GM19397 (cell line): ENCODE results near the gene NKAIN4.

Experiments
- ATAC-seq: cut with Tn5 transposase; IDR thresholded peaks from one replicate; pipeline ENCODE4 v1.9.1; 2021; ENCODE audit warnings: mild to moderate bottlenecking, moderate library complexity; ENCODE audit not compliant: unreplicated experiment

The NKAIN4 gene

GRCh38 chr20:63220696-63221399, 33.4 kb downstream of the NKAIN4 start:
- ATAC-seq: no peak

GRCh38 chr20:63219866-63220521, 34.3 kb downstream of the NKAIN4 start:
- no peak for ATAC-seq

DNA sequence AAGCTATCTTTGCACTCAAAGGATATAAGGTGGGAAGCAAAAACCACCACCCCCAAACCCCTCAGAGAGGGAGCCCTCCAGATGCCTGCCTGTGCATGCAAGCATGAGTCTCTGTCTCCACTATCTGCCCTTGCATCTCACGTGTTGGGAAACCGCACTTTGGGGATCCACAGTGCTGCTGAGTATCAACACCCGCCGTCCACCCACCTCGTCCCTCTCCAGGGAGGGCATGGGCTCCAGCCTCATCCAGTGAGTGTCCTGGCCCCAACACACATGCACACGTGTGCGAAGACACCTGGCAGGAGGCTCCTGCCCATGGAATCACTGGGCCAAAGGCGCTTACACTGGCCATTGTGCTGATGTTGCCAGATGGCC, 34.8 kb downstream of the NKAIN4 start:
- no peak for ATAC-seq

GRCh38 chr20:63218701-63219446, 35.4 kb downstream of the NKAIN4 start:
- no peak for ATAC-seq

GRCh38 chr20:63217706-63218105, 36.6 kb downstream of the NKAIN4 start:
- ATAC-seq: no peak

DNA sequence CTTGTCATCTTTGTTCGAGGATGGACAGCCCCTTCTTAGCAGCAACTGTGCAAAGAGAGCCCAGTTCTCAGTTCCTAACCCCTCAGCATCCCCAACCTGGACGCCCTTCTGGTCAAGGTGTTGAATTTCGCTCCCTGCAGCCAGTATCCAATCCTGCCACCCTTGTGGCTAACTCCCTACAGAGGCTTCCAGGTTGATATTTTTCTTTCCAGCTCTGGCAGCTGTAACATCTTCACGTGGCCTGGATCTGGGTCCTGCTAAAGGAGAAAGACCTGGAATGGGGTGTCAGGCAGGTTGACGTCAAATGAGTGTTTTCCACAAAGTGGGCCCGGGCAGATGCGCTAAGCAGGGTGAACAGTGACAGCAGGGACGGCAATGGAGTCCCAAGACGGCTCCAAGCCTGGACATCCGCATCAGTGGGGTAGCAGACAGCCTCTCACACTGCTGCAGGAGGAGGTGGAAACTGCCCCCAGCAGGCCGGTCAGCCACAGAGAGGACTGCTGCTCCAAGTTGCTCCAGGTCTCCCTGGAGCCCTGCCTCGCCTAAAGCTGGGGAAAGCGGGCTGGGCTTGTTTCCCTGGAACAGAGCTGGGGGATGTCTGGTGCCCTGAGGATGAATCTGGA, 37.3 kb downstream of the NKAIN4 start:
- no peak for ATAC-seq

GRCh38 chr20:63216041-63216848, 38.0 kb downstream of the NKAIN4 start, which contains the start of gene YTHDF1:
Gene YTHDF1 (minus strand): TSS chr20:63216131. CDS start chr20:63215892, 239 bp downstream.
- ATAC-seq: peak; percentile 84

DNA sequence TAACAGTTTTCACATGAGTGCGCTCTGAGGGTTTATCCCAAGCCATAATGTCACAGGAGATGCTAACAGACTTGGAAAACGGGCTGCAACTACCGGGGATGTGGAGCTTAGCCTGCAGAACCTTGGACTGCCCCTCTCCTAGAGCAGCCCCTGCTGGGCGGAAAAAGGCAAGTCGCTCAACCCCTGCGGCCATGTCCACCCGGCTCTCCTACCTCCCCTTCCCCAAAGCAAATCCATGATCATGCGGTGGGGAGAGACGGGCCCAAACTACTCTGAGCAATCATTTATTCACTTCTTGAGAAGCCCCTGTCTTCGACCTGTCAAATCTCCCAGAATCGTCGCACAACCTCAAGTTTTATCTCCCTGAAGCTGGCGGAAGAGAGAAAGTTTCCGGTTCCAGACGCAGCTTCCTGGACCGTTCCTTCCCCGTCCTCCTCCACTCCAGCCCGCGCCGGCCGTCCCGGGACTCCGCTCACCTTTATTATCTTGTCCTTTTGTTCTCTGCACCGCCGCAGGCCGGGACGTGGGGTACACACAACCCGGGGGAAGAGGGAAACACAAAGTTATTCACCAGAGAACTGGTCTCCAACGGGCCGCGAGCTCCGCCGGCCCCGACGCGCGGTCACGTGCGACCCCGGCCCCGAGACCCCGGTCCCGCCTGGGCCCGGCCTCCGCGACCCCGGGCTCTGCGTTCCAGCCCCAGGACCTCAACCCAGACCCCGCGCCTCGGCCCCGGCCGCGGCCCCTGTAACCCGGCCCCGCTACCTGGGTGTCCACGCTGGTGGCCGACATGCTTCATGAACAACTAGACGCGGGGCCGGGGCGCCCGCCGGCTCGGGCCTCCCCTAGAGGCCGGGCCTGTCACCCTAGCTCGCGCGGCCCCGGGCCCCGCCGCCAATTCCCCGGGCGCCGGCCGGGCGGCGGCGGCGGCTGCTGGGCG, 38.9 kb downstream of the NKAIN4 start:
- ATAC-seq: peak; percentile 20

- no peak for ATAC-seq
Observed at GRCh38 chr20:63214514-63214913, 39.7 kb downstream of the NKAIN4 start.

DNA sequence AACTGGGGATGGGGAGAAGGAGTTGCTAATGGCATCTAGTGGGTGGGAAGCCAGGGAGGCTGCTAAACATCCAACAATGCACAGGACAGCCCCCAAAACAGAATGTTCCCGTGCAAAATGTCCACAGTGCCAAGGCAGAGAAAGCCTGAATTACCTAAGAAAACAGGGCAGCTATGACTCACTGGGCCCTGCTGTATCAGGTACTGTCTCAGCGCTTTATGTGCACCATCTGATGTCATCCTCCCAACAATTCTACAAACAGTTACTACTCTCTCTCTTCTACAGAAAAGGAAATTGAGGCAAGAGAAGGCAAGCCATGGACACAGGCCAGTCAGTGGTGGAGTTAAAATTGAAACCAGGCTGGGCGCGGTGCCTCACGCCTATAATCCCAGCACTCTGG, 41.5 kb downstream of the NKAIN4 start:
- no peak for ATAC-seq

DNA sequence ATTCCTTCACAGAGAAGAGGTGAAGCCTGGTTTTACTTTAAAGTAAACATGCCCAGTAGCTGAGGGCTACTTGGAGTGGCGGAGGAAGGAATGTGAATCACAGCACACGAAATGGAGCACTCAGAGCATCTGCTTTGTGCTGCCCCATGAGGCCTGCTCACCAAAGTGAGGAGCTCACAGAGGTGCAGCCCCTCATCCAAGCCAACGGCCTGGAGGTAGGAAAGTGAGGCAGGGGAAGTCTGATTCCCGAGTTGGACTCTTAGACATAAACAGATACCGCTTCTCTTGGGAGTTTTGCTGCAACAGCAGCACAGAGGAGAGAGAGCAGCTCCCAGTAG, 41.9 kb downstream of the NKAIN4 start:
- no peak for ATAC-seq

GRCh38 chr20:63210011-63210605, 44.2 kb downstream of the NKAIN4 start:
- ATAC-seq: no peak

DNA sequence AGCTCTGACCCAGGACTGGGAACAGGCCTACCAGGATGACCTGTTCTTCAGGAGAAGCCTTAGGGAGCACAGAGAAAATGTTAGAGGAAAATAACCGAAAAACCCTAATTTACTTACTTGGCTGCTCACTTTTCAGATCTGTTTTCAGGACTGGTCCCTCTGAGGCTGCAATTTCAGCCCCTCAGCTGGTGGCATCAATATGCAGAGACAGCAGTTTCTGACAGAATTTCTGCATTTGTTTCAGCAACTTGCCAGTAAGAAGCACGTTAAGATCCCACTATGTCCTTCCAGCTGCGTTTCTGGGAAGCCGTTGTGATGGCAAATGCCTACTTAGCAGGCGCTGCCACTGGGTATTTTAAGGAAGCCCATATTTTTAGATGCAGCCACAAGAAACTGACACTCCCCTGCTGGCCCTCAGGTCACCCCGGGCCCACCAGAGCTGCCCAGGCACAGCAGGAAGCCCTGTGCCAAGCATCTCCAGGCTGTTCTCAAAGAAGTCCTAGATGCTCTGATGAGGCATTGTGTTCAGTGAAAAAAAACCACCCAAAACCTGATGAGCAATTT, 45.8 kb downstream of the NKAIN4 start:
- no peak for ATAC-seq

DNA sequence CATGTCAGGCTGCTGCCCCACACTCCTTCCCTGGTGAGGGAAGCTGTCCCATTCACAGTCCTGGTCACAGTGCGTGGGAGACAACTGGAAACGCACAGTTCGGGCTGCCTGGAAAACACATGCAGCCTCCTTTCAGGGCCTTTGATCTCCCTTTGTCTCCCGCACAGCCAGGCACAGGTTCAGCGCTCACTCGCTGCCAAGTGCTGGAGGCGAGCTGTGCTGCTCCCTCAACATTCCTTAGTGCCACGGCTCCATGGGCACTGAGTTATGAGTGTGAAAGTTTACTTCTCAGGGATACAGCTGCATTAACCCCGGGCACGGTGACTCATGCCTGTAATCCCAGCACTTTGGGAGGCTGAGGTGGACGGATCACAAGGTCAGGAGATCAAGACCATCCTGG, 47.4 kb downstream of the NKAIN4 start:
- ATAC-seq: no peak

DNA sequence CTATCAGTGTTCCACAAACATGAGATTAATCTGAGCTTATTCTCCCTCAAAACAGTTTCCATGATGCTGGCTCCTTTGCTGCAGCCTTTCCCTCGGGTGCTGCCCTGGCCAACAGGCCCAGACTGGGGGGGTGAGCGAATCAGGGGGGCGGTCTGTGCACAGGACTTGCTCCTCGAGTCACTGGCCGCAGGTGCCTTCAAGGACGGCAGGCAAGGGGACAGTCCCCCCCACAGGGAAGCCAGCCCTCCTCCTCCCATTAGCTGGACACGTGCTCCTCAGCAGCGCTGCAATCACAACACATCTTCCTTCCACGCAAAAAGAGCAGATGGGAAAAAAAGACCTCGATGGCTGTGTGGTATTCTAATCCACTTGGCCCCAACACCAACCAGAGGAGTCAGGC, 48.4 kb downstream of the NKAIN4 start:
- ATAC-seq: no peak

GRCh38 chr20:63204362-63204761, 49.9 kb downstream of the NKAIN4 start:
- no peak for ATAC-seq

DNA sequence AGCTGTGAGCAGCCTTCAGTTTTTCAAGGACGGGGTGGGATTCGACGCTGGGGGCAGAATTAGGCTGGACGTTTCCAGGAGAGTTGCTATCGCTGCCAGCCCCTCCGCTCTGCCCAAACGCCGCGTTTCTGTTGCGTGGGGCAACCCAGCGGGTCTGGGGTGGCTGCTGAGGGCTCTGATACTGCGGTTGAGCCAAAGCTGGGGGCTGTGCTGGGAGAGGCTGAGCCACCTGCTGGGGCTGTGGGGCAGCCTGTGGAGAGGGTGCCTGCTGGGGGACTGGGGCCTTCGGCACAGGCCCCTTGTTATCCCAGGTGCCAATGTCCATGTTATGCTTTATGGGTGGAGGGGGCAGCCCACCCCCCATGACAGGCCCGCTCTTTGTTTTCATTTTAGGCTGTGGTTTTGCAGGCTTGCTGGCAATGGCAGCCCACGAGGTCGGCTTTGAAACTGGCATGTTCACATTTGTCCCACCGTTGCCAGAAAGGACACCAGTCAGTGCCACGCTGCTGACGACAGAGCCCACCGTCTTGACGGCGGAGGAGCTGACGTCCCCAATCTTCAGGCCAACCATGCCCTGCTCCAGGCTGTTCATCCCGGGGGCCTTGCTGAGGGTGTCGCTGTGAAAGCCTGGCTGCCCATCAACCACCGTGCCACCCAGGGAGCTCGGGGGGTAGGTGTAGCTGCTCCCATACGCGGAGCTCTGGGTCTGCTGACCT, 51.3 kb downstream of the NKAIN4 start:
- no peak for ATAC-seq

- ATAC-seq: no peak
Observed at GRCh38 chr20:63202021-63202420, 52.2 kb downstream of the NKAIN4 start.
